Measurements from ENCODE around the gene THAP3.

- no peak for TF ChIP-seq POLR2AphosphoS5 (IDR thresholded peaks at IDR 0.05; ENCODE audit: low read depth, low read length)
- TF ChIP-seq POLR2A (IDR thresholded peaks at IDR 0.05; ENCODE audit: low read depth, low read length) = no peak
Measured at GRCh38 chr1:6619045-6619444, 5.6 kb upstream of the THAP3 start.

Data from GM12892 (cell line).